Measurements from ENCODE around the gene CD200. TPM values are rescaled to one million over a fixed set of nuclear protein-coding genes. Genes with fewer than 3 reads are reported as not detected.

The CD200 gene
- total and polyA plus RNA-seq, 9 of the 15 experiments (the other 6 are each of a cell fraction or from before 2014, with no cell fraction given), result 0.13 TPM; not detected in 8

DNA sequence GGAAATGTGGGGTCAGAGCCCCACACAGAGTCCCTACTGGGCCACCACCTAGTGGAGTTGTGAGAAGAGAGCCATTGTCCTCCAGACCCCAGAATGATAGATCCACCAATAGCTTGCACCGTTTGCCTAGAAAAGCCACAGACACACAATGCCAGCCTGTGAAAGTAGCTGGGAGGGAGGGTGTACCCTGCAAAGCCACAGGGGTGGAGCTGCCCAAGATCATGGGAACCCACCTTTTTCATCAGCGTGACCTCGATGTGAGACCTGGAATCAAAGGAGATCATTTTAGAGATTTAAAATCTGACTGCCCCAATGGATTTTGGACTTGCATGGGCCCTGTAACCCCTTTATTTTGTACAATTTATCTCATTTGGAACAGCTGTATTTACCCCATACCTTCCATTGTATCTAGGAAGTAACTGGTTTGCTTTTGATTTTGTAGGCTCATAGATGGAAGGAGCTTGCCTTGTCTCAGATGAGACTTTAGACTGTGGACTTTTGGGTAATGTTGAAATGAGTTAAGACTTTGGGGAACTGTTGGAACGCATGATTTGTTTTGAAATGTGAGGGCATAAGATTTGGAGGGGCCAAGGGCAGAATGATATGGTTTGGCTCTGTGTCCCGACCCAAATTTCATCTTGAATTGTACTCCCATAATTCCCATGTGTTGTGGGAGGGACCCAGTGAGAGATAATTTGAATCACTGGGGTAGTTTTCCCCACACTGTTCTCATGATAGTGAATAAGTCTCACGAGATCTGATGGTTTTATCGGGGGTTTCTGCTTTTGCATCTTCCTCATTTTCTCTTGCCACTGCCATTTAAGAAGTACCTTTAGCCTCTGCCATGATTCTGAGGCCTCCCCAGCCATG, 49.0 kb downstream of the CD200 start (continued):
- TF ChIP-seq, protein P1, sequence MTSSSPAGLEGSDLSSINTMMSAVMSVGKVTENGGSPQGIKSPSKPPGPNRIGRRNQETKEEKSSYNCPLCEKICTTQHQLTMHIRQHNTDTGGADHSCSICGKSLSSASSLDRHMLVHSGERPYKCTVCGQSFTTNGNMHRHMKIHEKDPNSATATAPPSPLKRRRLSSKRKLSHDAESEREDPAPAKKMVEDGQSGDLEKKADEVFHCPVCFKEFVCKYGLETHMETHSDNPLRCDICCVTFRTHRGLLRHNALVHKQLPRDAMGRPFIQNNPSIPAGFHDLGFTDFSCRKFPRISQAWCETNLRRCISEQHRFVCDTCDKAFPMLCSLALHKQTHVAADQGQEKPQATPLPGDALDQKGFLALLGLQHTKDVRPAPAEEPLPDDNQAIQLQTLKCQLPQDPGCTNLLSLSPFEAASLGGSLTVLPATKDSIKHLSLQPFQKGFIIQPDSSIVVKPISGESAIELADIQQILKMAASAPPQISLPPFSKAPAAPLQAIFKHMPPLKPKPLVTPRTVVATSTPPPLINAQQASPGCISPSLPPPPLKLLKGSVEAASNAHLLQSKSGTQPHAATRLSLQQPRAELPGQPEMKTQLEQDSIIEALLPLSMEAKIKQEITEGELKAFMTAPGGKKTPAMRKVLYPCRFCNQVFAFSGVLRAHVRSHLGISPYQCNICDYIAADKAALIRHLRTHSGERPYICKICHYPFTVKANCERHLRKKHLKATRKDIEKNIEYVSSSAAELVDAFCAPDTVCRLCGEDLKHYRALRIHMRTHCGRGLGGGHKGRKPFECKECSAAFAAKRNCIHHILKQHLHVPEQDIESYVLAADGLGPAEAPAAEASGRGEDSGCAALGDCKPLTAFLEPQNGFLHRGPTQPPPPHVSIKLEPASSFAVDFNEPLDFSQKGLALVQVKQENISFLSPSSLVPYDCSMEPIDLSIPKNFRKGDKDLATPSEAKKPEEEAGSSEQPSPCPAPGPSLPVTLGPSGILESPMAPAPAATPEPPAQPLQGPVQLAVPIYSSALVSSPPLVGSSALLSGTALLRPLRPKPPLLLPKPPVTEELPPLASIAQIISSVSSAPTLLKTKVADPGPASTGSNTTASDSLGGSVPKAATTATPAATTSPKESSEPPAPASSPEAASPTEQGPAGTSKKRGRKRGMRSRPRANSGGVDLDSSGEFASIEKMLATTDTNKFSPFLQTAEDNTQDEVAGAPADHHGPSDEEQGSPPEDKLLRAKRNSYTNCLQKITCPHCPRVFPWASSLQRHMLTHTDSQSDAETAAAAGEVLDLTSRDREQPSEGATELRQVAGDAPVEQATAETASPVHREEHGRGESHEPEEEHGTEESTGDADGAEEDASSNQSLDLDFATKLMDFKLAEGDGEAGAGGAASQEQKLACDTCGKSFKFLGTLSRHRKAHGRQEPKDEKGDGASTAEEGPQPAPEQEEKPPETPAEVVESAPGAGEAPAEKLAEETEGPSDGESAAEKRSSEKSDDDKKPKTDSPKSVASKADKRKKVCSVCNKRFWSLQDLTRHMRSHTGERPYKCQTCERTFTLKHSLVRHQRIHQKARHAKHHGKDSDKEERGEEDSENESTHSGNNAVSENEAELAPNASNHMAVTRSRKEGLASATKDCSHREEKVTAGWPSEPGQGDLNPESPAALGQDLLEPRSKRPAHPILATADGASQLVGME (CRISPR knock-in tag; IDR thresholded peaks at IDR 0.05), result no peak
- TF ChIP-seq, protein P2, sequence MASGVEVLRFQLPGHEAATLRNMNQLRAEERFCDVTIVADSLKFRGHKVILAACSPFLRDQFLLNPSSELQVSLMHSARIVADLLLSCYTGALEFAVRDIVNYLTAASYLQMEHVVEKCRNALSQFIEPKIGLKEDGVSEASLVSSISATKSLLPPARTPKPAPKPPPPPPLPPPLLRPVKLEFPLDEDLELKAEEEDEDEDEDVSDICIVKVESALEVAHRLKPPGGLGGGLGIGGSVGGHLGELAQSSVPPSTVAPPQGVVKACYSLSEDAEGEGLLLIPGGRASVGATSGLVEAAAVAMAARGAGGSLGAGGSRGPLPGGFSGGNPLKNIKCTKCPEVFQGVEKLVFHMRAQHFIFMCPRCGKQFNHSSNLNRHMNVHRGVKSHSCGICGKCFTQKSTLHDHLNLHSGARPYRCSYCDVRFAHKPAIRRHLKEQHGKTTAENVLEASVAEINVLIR (CRISPR knock-in tag; IDR thresholded peaks at IDR 0.05), result no peak
- TF ChIP-seq MYNN (IDR thresholded peaks at IDR 0.05) (no peak), MYNN (CRISPR knock-in tag; IDR thresholded peaks at IDR 0.05) (no peak), SMARCA4 (IDR thresholded peaks at IDR 0.05) (no peak), HOXB6 (CRISPR knock-in tag; IDR thresholded peaks at IDR 0.05; ENCODE audit: borderline replicate concordance) (no peak), NCOA2 (IDR thresholded peaks at IDR 0.05; ENCODE audit: partially characterized antibody in 2 of 2) (no peak)

All from K562 (cell line).